ENCODE results near the gene RNF126.

- TF ChIP-seq, protein P1, sequence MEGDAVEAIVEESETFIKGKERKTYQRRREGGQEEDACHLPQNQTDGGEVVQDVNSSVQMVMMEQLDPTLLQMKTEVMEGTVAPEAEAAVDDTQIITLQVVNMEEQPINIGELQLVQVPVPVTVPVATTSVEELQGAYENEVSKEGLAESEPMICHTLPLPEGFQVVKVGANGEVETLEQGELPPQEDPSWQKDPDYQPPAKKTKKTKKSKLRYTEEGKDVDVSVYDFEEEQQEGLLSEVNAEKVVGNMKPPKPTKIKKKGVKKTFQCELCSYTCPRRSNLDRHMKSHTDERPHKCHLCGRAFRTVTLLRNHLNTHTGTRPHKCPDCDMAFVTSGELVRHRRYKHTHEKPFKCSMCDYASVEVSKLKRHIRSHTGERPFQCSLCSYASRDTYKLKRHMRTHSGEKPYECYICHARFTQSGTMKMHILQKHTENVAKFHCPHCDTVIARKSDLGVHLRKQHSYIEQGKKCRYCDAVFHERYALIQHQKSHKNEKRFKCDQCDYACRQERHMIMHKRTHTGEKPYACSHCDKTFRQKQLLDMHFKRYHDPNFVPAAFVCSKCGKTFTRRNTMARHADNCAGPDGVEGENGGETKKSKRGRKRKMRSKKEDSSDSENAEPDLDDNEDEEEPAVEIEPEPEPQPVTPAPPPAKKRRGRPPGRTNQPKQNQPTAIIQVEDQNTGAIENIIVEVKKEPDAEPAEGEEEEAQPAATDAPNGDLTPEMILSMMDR (IDR thresholded peaks at IDR 0.05; ENCODE audit: insufficient read depth, low read length), result no peak
- no peak for TF ChIP-seq REST (IDR thresholded peaks at IDR 0.05; ENCODE audit: insufficient replicate concordance, low read depth)
- no peak for TF ChIP-seq GABPA (IDR thresholded peaks at IDR 0.05; ENCODE audit: low read depth)
- TF ChIP-seq POLR2AphosphoS5 (IDR thresholded peaks at IDR 0.05; ENCODE audit: low read depth), result no peak
- no peak for TF ChIP-seq SPI1 (IDR thresholded peaks at IDR 0.05; ENCODE audit: borderline replicate concordance, low read depth)
Observed at GRCh38 chr19:613732-614567, 49.1 kb downstream of the RNF126 start.

Measured in HL-60 (cell line).